HK-2 (cell line): ENCODE measurements around the gene GRB14.
"Not testable (repeated sequence)": the region's sequence is repeated elsewhere in the genome, so short reads cannot be mapped to it uniquely, and the experiment has no call there.

ENCODE experiments used
- DNase-seq: peaks from one replicate; pipeline ENCODE4 v3.0.0-alpha.2; 2018; ENCODE audit not compliant: unreplicated experiment

The GRB14 gene

GRCh38 chr2:164620873-164621763 lies at the start of gene GRB14:
Gene GRB14, minus strand, starts transcription at chr2:164621482. Its CDS starts 173 bp downstream, at chr2:164621309.
- DNase-seq: peak; percentile 82

GRCh38 chr2:164669291-164669690 lies 48.0 kb upstream of the GRB14 start:
- no peak for DNase-seq

- no peak for DNase-seq
Observed at GRCh38 chr2:164667566-164667965, 46.3 kb upstream of the GRB14 start.

GRCh38 chr2:164664070-164664469 lies 42.8 kb upstream of the GRB14 start:
- no peak for DNase-seq

- no peak for DNase-seq
Observed at GRCh38 chr2:164662868-164663631, 41.8 kb upstream of the GRB14 start.

- no peak for DNase-seq
Observed at GRCh38 chr2:164662066-164662465, 40.8 kb upstream of the GRB14 start.

- no peak for DNase-seq
Observed at GRCh38 chr2:164661349-164661748, 40.1 kb upstream of the GRB14 start.

GRCh38 chr2:164657129-164657528 lies 35.8 kb upstream of the GRB14 start:
- peak; percentile 66 for DNase-seq

- DNase-seq: peak; percentile 6
Observed at GRCh38 chr2:164655750-164656149, 34.5 kb upstream of the GRB14 start.

- DNase-seq: no peak
Observed at GRCh38 chr2:164655336-164655735, 34.1 kb upstream of the GRB14 start.

GRCh38 chr2:164651361-164651760 lies 30.1 kb upstream of the GRB14 start:
- DNase-seq: no peak

- peak; percentile 56 for DNase-seq
Observed at GRCh38 chr2:164644036-164644700, 22.9 kb upstream of the GRB14 start.

GRCh38 chr2:164642946-164643555 lies 21.8 kb upstream of the GRB14 start:
- no peak for DNase-seq

- no peak for DNase-seq
Observed at GRCh38 chr2:164642268-164642667, 21.0 kb upstream of the GRB14 start.

GRCh38 chr2:164628319-164628718 lies 7.0 kb upstream of the GRB14 start:
- not testable (repeated sequence) for DNase-seq

- DNase-seq: no peak
Observed at GRCh38 chr2:164625378-164625971, 4.2 kb upstream of the GRB14 start.

- no peak for DNase-seq
Observed at GRCh38 chr2:164624316-164624715, 3.0 kb upstream of the GRB14 start.

- no peak for DNase-seq
Observed at GRCh38 chr2:164622338-164623106, 1.2 kb upstream of the GRB14 start.

GRCh38 chr2:164621764-164622105 lies 453 bp upstream of the GRB14 start:
- DNase-seq: no peak

GRCh38 chr2:164620457-164620856 lies 825 bp downstream of the GRB14 start:
- DNase-seq: no peak

GRCh38 chr2:164617466-164617865 lies 3.8 kb downstream of the GRB14 start:
- no peak for DNase-seq
